Body of pancreas (tissue), 4 donors: Measurements from ENCODE around the gene GDF2.

Experiments
- POLR2A ChIP-seq, 3 donors: fragments of 450-650 bp; IDR thresholded peaks; one replicate each; pipeline ENCODE4 v1.6.1; 2016; ENCODE audit warnings: antibody characterized with exemption in 3 of 3, mild to moderate bottlenecking in 2 of 3
- TF ChIP-seq, protein P1 (sequence below), 7 experiments: fragments of 450-650 bp in 4 of 7; fragments of 200-600 bp in 3 of 7; sonication (generic) in 3 of 7; IDR thresholded peaks; one replicate each; pipeline ENCODE4 v1.5.1; 2016 to 2019; ENCODE audit warnings: antibody characterized with exemption in 7 of 7

- TF ChIP-seq, protein P1, sequence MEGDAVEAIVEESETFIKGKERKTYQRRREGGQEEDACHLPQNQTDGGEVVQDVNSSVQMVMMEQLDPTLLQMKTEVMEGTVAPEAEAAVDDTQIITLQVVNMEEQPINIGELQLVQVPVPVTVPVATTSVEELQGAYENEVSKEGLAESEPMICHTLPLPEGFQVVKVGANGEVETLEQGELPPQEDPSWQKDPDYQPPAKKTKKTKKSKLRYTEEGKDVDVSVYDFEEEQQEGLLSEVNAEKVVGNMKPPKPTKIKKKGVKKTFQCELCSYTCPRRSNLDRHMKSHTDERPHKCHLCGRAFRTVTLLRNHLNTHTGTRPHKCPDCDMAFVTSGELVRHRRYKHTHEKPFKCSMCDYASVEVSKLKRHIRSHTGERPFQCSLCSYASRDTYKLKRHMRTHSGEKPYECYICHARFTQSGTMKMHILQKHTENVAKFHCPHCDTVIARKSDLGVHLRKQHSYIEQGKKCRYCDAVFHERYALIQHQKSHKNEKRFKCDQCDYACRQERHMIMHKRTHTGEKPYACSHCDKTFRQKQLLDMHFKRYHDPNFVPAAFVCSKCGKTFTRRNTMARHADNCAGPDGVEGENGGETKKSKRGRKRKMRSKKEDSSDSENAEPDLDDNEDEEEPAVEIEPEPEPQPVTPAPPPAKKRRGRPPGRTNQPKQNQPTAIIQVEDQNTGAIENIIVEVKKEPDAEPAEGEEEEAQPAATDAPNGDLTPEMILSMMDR (IDR thresholded peaks at IDR 0.05): peak; percentile 48 to 74 (median 60)
- TF ChIP-seq POLR2A (IDR thresholded peaks at IDR 0.05): no peak
These were observed 39.0 kb downstream of the GDF2 start for GRCh38 chr10:47361293-47361692.
